HG03064 (cell line): ENCODE results near the gene HVCN1.

Experiments used
- ATAC-seq: cut with Tn5 transposase; IDR thresholded peaks from one replicate; pipeline ENCODE4 v1.9.1; 2021; ENCODE audit warnings: low read depth; ENCODE audit not compliant: unreplicated experiment

Gene HVCN1

GRCh38 chr12:110699591-110700445, 10.9 kb upstream of the HVCN1 start:
- no peak for ATAC-seq

- ATAC-seq, result peak; percentile 59
These were observed 9.4 kb upstream of the HVCN1 start for GRCh38 chr12:110698171-110698902.

GRCh38 chr12:110697236-110697635, 8.3 kb upstream of the HVCN1 start:
- no peak for ATAC-seq

- no peak for ATAC-seq
These were observed 7.4 kb upstream of the HVCN1 start for GRCh38 chr12:110696283-110696682.

- no peak for ATAC-seq
These were observed 5.5 kb upstream of the HVCN1 start for GRCh38 chr12:110694330-110694901.

- ATAC-seq, result no peak
These were observed 4.8 kb upstream of the HVCN1 start for GRCh38 chr12:110693731-110694130.

GRCh38 chr12:110690127-110690430, 1.2 kb upstream of the HVCN1 start:
- no peak for ATAC-seq

- peak; percentile 58 for ATAC-seq
These were observed 589 bp upstream of the HVCN1 start for GRCh38 chr12:110689281-110690126.

- no peak for ATAC-seq
These were observed 1.3 kb downstream of the HVCN1 start for GRCh38 chr12:110687396-110688169.

GRCh38 chr12:110686294-110686903, 2.5 kb downstream of the HVCN1 start:
- ATAC-seq, result no peak

GRCh38 chr12:110684312-110684836, 4.5 kb downstream of the HVCN1 start:
- ATAC-seq, result no peak

GRCh38 chr12:110683888-110684287, 5.0 kb downstream of the HVCN1 start:
- ATAC-seq, result no peak

- no peak for ATAC-seq
These were observed 8.9 kb downstream of the HVCN1 start for GRCh38 chr12:110680032-110680431.

- ATAC-seq, result no peak
These were observed 9.7 kb downstream of the HVCN1 start for GRCh38 chr12:110679201-110679600.

GRCh38 chr12:110677982-110678381, 10.9 kb downstream of the HVCN1 start:
- no peak for ATAC-seq

GRCh38 chr12:110677206-110677911, 11.6 kb downstream of the HVCN1 start:
- ATAC-seq, result peak; percentile 68

GRCh38 chr12:110676171-110676570, 12.7 kb downstream of the HVCN1 start:
- no peak for ATAC-seq

GRCh38 chr12:110670161-110670701, 18.7 kb downstream of the HVCN1 start:
- peak; percentile 50 for ATAC-seq

- no peak for ATAC-seq
These were observed 19.8 kb downstream of the HVCN1 start for GRCh38 chr12:110669193-110669502.
